HFFc6 (cell line): ENCODE results near the gene PEA15. TPM values are rescaled to one million over a fixed set of nuclear protein-coding genes. Genes with fewer than 3 reads are reported as not detected.

ENCODE experiments used
- DNase-seq: peaks from one replicate; pipeline ENCODE4 v3.0.0-alpha.2; 2018
- H3K27ac Mint-ChIP-seq: 2 replicates; pipeline ENCODE4 v1.8.0; 2020; ENCODE audit warnings: mild to moderate bottlenecking, mixed read lengths
- H3K27me3 Mint-ChIP-seq: 2 replicates; pipeline ENCODE4 v1.8.0; 2021; ENCODE audit warnings: mild to moderate bottlenecking, moderate library complexity, mixed read lengths; ENCODE audit not compliant: insufficient read depth
- H3K36me3 Mint-ChIP-seq: 2 replicates; pipeline ENCODE4 v1.8.0; 2021; ENCODE audit warnings: low read depth, mixed read lengths
- H3K4me1 Mint-ChIP-seq: 2 replicates; pipeline ENCODE4 v1.8.0; 2020; ENCODE audit warnings: low read depth, mixed read lengths
- H3K4me3 Mint-ChIP-seq: 2 replicates; pipeline ENCODE4 v1.8.0; 2020; ENCODE audit warnings: mild to moderate bottlenecking, moderate library complexity, mixed read lengths
- H3K9me3 Mint-ChIP-seq: 2 replicates; pipeline ENCODE4 v1.8.0; 2020; ENCODE audit warnings: mild to moderate bottlenecking, mixed read lengths
- total RNA-seq, 6 experiments: library from RNA; stranded (reverse); fragmentation: NEBNext Ultra II Directional; extraction: Animal tissue kit (Norgen Biotek cat#: 25700); gene quantifications; 2 replicates in 1 of 6; 3 replicates in 5 of 6; pipeline ENCODE4 v1.2.3, GENCODE V29; 2021
- TF ChIP-seq, protein P1 (sequence below): fragments of 200-600 bp; sonication (generic); IDR thresholded peaks from 2 replicates; pipeline ENCODE4 v1.5.0; 2021; ENCODE audit warnings: antibody characterized with exemption, mild to moderate bottlenecking

PEA15 gene
- total RNA-seq, 6 experiments from 2014 or later, result 448 to 538 (median 470) TPM

DNA sequence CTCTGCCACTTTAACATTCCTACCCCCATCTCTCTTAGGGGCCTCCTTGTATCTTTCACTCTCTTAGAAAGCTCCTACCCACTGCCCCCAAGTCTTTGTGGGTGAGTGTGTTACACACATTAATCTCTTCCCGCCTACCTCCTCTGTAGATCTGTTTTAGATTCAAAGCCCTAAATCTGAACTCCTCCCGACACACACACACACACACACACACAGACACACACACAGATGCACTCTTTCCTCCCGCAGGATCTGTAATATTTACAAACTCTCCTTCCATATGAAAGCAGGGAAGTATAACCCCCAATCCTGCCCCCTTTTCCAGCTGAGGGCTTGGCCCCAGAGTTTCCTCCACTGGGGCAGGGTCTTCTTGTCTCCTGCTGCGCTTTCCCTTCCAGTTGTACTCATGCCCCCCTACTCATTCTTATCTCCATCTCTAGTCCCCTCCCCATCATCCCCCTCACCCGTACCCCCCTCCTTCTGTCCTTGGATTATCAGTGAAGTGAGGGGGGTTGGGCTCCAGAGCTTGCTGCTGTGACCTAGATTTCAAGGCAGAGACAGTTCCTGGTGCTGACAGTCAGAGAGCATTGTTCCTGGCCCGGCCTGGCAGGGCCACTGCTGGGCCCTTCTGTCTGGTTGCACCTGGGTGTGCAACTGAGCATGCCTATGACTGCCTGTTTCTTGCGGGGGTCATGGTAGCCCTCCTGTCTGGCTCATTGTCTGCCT, 4.3 kb downstream of the PEA15 start:
- DNase-seq, result no peak
- TF ChIP-seq, protein P1, sequence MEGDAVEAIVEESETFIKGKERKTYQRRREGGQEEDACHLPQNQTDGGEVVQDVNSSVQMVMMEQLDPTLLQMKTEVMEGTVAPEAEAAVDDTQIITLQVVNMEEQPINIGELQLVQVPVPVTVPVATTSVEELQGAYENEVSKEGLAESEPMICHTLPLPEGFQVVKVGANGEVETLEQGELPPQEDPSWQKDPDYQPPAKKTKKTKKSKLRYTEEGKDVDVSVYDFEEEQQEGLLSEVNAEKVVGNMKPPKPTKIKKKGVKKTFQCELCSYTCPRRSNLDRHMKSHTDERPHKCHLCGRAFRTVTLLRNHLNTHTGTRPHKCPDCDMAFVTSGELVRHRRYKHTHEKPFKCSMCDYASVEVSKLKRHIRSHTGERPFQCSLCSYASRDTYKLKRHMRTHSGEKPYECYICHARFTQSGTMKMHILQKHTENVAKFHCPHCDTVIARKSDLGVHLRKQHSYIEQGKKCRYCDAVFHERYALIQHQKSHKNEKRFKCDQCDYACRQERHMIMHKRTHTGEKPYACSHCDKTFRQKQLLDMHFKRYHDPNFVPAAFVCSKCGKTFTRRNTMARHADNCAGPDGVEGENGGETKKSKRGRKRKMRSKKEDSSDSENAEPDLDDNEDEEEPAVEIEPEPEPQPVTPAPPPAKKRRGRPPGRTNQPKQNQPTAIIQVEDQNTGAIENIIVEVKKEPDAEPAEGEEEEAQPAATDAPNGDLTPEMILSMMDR, result no peak
- peak overlapping the region; percentile 85 for H3K4me3 Mint-ChIP-seq
- peaks cover 58% of the 10 kb centered on the region for H3K36me3 Mint-ChIP-seq
- H3K27ac Mint-ChIP-seq, result peak overlapping the region; percentile 90
- peaks cover 70% of the 10 kb centered on the region for H3K4me1 Mint-ChIP-seq
- peaks cover 13% of the 10 kb centered on the region for H3K27me3 Mint-ChIP-seq
- no peaks in the 10 kb centered on the region for H3K9me3 Mint-ChIP-seq

DNA sequence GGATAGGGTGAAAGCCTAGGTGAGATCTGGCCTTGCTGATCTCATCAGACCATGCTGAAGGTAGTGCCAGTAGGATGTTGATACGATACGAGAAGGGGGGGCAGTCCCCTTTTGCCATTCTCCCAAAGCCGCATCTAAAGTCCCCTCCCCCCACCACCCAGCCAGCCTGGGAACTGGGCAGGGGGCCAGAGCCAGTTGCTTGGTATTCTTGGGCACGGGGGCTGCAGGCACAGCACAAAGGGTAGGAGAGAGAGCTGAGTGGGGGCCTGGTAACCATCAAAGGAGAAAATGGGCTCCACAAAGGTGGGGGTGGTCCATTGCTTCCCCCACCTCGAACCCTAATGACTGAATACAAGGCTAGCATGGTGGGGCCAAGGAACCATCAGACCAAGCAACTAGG, 5.4 kb downstream of the PEA15 start:
- no peak for DNase-seq
- TF ChIP-seq, protein P1, result no peak
- Mint-ChIP-seq H3K27ac (peak overlapping the region; percentile 90), H3K27me3 (peaks cover 13% of the 10 kb centered on the region; the same call in 1 of the 2 replicates), H3K4me1 (peaks cover 78% of the 10 kb centered on the region), H3K36me3 (peaks cover 63% of the 10 kb centered on the region), H3K9me3 (no peaks in the 10 kb centered on the region), H3K4me3 (no peak overlapping the region)

DNA sequence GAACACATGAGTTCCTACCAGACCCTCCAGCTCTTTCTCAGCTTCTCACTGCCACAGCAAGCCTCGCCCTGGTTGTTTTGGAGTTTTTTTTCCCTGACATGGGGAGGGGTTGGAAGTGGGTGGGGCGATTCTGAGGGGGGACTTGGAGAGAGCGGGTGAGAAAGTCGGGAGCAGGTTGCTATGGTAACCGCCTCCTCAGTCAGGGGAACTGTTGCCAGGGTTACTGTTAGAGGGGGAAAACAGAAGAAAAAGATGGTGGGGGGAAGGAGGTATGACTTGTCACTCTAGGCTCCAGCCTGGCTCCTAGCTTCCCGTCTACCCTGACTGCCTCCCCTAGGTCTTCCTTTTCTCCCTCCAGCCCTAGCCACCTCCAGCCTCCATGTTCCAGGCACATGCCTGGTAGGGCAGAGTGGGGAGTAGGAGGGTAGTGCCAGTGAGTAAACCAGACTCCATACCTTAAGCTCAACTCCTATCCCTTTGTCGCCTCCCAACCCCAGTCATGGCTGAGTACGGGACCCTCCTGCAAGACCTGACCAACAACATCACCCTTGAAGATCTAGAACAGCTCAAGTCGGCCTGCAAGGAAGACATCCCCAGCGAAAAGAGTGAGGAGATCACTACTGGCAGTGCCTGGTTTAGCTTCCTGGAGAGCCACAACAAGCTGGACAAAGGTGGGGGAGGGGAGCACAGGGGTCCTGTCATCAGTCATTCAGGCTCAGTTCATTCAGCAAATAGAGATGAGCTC, 6.0 kb downstream of the PEA15 start:
- Mint-ChIP-seq H3K36me3 (peaks cover 69% of the 10 kb centered on the region), H3K4me3 (no peak overlapping the region), H3K27ac (peak overlapping the region; percentile 90), H3K27me3 (peaks cover 10% of the 10 kb centered on the region; the same call in 1 of the 2 replicates), H3K9me3 (no peaks in the 10 kb centered on the region), H3K4me1 (peaks cover 83% of the 10 kb centered on the region)
- TF ChIP-seq, protein P1, result no peak
- DNase-seq, result no peak

DNA sequence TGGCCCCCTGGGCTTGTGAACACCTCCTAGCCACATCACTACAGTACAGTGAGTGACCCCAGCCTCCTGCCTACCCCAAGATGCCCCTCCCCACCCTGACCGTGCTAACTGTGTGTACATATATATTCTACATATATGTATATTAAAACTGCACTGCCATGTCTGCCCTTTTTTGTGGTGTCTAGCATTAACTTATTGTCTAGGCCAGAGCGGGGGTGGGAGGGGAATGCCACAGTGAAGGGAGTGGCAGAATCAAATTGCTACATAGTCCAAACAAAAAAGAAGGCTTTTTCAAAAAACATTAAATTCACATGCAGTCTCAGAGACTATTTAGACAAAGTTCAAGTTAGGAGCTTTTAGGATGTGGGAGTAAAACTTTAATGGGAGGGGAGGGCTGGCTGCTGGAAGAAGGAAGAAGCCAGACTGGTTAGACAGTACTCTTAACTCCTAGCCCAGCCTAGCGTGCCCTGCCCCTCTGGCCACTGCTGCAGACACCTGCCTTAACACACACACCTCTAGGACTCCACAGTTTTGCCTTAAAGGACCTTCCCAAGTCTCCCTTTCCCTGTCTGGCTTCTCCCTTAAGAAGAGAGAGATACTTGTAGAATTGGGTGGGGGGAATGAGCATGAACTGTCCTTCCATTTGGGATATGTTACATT, 9.4 kb downstream of the PEA15 start:
- H3K4me1 Mint-ChIP-seq, result peaks cover 83% of the 10 kb centered on the region
- TF ChIP-seq, protein P1, result no peak
- peaks cover 10% of the 10 kb centered on the region for H3K27me3 Mint-ChIP-seq
- peak overlapping the region; percentile 79 for H3K27ac Mint-ChIP-seq
- no peak for DNase-seq
- H3K36me3 Mint-ChIP-seq, result peaks cover 49% of the 10 kb centered on the region
- H3K9me3 Mint-ChIP-seq, result no peaks in the 10 kb centered on the region
- H3K4me3 Mint-ChIP-seq, result no peak overlapping the region

DNA sequence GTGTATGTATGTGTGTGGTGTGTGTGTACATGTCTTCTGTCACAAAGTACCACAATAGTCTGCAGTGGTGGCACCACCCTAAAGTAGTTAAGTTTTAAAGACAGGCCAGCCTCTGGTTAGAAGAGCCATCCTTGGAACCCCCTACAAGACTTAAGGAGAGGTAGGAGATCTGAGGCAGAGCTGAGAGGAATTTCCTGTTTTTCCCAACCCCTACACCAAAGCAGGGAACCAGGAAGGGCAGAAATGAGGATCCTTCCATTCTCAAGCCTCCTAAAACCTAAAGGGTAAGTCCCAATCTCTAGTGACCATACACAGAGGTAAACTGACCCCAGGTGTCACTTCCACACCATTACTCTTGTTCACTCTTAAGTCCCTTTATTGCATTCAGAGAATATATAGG, 11.1 kb downstream of the PEA15 start:
- Mint-ChIP-seq H3K4me1 (peaks cover 74% of the 10 kb centered on the region), H3K36me3 (peaks cover 51% of the 10 kb centered on the region), H3K27ac (peak overlapping the region; percentile 79), H3K9me3 (no peaks in the 10 kb centered on the region), H3K4me3 (no peak overlapping the region), H3K27me3 (peaks cover 7% of the 10 kb centered on the region)
- TF ChIP-seq, protein P1, result no peak
- no peak for DNase-seq
